Measurements from ENCODE around the gene GRAP.
"Not testable (repeated sequence)": the region's sequence is repeated elsewhere in the genome, so short reads cannot be mapped to it uniquely, and the experiment has no call there.

GRCh38 chr17:19044643-19045042 lies 2.1 kb downstream of the GRAP start:
- not testable (repeated sequence) for TF ChIP-seq EGR1 (IDR thresholded peaks at IDR 0.05; ENCODE audit: borderline replicate concordance in 1 of 2, low read depth in 2 of 2, low read length in 2 of 2); POLR2A (IDR thresholded peaks at IDR 0.05; ENCODE audit: low read depth, low read length); POLR2AphosphoS5 (IDR thresholded peaks at IDR 0.05; ENCODE audit: low read length); SIX5 (IDR thresholded peaks at IDR 0.05; ENCODE audit: low read depth, low read length, severe bottlenecking); FOS (IDR thresholded peaks at IDR 0.05; ENCODE audit: borderline replicate concordance, extremely low read depth, insufficient read length); CREB1 (IDR thresholded peaks at IDR 0.05; ENCODE audit: low read depth); ZNF274 (IDR thresholded peaks at IDR 0.05; ENCODE audit: insufficient read depth, insufficient read length)
- TF ChIP-seq, protein P1, sequence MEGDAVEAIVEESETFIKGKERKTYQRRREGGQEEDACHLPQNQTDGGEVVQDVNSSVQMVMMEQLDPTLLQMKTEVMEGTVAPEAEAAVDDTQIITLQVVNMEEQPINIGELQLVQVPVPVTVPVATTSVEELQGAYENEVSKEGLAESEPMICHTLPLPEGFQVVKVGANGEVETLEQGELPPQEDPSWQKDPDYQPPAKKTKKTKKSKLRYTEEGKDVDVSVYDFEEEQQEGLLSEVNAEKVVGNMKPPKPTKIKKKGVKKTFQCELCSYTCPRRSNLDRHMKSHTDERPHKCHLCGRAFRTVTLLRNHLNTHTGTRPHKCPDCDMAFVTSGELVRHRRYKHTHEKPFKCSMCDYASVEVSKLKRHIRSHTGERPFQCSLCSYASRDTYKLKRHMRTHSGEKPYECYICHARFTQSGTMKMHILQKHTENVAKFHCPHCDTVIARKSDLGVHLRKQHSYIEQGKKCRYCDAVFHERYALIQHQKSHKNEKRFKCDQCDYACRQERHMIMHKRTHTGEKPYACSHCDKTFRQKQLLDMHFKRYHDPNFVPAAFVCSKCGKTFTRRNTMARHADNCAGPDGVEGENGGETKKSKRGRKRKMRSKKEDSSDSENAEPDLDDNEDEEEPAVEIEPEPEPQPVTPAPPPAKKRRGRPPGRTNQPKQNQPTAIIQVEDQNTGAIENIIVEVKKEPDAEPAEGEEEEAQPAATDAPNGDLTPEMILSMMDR (IDR thresholded peaks at IDR 0.05 in 2 of 3, conservative IDR thresholded peaks at IDR 0.05 in 1 of 3; ENCODE audit: control insufficient read depth in 2 of 3, extremely low read depth in 1 of 3, insufficient read depth in 1 of 3, low read depth in 3 of 3, low read length in 3 of 3): not testable (repeated sequence)
- TF ChIP-seq, protein P2, sequence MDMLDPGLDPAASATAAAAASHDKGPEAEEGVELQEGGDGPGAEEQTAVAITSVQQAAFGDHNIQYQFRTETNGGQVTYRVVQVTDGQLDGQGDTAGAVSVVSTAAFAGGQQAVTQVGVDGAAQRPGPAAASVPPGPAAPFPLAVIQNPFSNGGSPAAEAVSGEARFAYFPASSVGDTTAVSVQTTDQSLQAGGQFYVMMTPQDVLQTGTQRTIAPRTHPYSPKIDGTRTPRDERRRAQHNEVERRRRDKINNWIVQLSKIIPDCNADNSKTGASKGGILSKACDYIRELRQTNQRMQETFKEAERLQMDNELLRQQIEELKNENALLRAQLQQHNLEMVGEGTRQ (IDR thresholded peaks at IDR 0.05; ENCODE audit: borderline replicate concordance, low read depth, low read length): not testable (repeated sequence)
- TF ChIP-seq, protein P3, sequence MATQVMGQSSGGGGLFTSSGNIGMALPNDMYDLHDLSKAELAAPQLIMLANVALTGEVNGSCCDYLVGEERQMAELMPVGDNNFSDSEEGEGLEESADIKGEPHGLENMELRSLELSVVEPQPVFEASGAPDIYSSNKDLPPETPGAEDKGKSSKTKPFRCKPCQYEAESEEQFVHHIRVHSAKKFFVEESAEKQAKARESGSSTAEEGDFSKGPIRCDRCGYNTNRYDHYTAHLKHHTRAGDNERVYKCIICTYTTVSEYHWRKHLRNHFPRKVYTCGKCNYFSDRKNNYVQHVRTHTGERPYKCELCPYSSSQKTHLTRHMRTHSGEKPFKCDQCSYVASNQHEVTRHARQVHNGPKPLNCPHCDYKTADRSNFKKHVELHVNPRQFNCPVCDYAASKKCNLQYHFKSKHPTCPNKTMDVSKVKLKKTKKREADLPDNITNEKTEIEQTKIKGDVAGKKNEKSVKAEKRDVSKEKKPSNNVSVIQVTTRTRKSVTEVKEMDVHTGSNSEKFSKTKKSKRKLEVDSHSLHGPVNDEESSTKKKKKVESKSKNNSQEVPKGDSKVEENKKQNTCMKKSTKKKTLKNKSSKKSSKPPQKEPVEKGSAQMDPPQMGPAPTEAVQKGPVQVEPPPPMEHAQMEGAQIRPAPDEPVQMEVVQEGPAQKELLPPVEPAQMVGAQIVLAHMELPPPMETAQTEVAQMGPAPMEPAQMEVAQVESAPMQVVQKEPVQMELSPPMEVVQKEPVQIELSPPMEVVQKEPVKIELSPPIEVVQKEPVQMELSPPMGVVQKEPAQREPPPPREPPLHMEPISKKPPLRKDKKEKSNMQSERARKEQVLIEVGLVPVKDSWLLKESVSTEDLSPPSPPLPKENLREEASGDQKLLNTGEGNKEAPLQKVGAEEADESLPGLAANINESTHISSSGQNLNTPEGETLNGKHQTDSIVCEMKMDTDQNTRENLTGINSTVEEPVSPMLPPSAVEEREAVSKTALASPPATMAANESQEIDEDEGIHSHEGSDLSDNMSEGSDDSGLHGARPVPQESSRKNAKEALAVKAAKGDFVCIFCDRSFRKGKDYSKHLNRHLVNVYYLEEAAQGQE (IDR thresholded peaks at IDR 0.05; ENCODE audit: low read depth, low read length): not testable (repeated sequence)
